Ascending aorta (tissue), 2 donors: ENCODE data around the gene RUNX3. TPM values are rescaled to one million over a fixed set of nuclear protein-coding genes. Genes with fewer than 3 reads are reported as not detected.
"Not testable (repeated sequence)": the region's sequence is repeated elsewhere in the genome, so short reads cannot be mapped to it uniquely, and the experiment has no call there.

Experiments
- DNase-seq, 2 donors: peaks; one replicate each; pipeline ENCODE4 v3.0.0-alpha.2; 2019; ENCODE audit warnings: low spot score in 2 of 2
- H3K27ac ChIP-seq, 2 donors: fragments of 200-600 bp; sonication (generic); one replicate each; pipeline ENCODE4 v1.5.1; 2016 to 2017; ENCODE audit warnings: mild to moderate bottlenecking in 1 of 2
- H3K27me3 ChIP-seq: fragments of 200-600 bp; sonication (generic); one replicate; pipeline ENCODE4 v1.5.1; 2017
- H3K36me3 ChIP-seq, 2 donors: fragments of 200-600 bp; sonication (generic); one replicate each; pipeline ENCODE4 v1.5.1; 2016
- H3K4me1 ChIP-seq, 2 donors: fragments of 200-600 bp; sonication (generic); one replicate each; pipeline ENCODE4 v1.5.1; 2016 to 2017; ENCODE audit warnings: mild to moderate bottlenecking in 1 of 2
- H3K4me3 ChIP-seq, 2 donors: fragments of 200-600 bp; sonication (generic); one replicate each; pipeline ENCODE4 v1.5.1; 2016 to 2017; ENCODE audit warnings: mild to moderate bottlenecking in 1 of 2
- H3K9me3 ChIP-seq, 2 donors: fragments of 200-600 bp; sonication (generic); one replicate each; pipeline ENCODE4 v1.5.1; 2016
- intact Hi-C: fragments of 100-400 bp; cut with DNase I; formaldehyde crosslinking; loops from one replicate; pipeline ENCODE4 v1.15.1; 2023
- total RNA-seq: library from RNA; depleted of rRNA; stranded (reverse); fragments of >200 nt; gene quantifications from one replicate; pipeline ENCODE4 v1.1.0, GENCODE V29; 2016
- TF ChIP-seq, protein P1 (sequence below), 3 experiments: fragments of 200-600 bp in 2 of 3; fragments of 450-650 bp in 1 of 3; sonication (generic) in 2 of 3; IDR thresholded peaks; one replicate each; pipeline ENCODE4 v1.5.1; 2016 to 2019; ENCODE audit warnings: antibody characterized with exemption in 3 of 3, mild to moderate bottlenecking in 1 of 3, moderate library complexity in 1 of 3

The RUNX3 gene
- total RNA-seq, 1 donor from 2014 or later = 0.21 TPM

DNA sequence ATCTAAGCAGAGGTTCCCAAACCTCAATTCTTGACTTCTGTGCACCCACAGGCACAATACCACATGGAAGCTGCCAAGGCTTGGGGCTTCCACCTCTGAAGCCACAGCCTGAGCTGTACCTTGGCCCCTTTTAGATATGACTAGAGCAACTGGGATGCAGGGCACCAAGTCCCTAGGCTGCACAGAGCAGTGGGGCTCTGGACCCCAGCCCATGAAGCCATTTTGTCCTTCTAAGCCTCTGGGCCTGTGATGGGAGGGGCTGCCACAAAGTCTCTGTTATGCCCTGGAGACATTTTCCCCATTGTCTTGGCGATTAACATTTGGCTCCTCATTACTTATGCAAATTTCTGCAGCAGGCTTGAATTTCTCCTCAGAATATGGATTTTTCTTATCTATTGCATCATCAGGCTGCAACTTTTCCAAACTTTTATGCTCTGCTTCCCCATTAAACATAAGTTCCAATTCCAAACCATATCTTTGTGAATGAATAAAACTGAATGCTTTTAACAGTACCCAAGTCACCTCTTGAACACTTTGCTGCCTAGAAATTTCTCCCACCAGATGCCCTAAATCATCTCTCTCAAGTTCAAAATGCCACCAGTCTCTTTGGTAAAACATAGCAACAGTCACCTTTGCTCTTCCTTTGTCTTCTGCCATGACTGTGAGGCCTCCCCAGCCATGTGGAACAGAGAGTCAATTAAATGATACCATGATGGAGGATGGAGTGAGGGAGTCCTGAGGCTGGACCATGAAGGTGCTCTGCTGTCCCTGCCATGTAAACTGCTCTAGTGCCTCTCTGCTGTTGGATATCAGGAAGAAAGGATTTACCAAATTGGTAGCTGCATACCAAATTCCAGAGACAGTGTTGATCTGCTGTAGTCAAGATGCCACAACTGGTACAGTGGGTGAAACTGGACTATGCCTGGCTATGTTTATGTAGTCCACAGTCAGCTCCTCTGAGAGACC lies 37.6 kb downstream of the RUNX3 start:
- Histone ChIP-seq H3K4me1 (no peaks in the 10 kb centered on the region), H3K9me3 (no peaks in the 10 kb centered on the region), H3K36me3 (no peaks in the 10 kb centered on the region), H3K27me3 (no peaks in the 10 kb centered on the region), H3K27ac (no peak overlapping the region), H3K4me3 (no peak overlapping the region)
- TF ChIP-seq, protein P1, sequence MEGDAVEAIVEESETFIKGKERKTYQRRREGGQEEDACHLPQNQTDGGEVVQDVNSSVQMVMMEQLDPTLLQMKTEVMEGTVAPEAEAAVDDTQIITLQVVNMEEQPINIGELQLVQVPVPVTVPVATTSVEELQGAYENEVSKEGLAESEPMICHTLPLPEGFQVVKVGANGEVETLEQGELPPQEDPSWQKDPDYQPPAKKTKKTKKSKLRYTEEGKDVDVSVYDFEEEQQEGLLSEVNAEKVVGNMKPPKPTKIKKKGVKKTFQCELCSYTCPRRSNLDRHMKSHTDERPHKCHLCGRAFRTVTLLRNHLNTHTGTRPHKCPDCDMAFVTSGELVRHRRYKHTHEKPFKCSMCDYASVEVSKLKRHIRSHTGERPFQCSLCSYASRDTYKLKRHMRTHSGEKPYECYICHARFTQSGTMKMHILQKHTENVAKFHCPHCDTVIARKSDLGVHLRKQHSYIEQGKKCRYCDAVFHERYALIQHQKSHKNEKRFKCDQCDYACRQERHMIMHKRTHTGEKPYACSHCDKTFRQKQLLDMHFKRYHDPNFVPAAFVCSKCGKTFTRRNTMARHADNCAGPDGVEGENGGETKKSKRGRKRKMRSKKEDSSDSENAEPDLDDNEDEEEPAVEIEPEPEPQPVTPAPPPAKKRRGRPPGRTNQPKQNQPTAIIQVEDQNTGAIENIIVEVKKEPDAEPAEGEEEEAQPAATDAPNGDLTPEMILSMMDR (IDR thresholded peaks at IDR 0.05) = no peak
- peak in 1 of 2 donors; percentile 28 for DNase-seq
- intact Hi-C loops = no loop called here

DNA sequence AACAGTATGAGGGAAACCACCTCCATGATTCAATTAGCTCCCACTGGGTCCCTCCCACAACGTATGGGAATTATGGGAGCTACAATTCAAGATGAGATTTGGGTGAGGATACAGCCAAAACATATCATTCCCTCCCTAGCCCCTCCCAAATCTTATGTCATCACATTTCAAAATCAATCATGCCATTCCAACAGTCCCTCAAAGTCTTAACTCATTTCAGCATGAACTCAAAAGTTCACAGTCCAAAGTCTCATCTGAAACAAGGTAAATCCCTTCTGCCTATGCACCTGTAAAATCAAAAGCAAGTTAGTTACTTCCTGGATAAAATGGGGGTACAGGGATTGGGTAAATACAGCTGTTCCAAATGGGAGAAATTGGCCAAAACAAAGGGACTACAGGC lies 38.7 kb downstream of the RUNX3 start:
- H3K4me1 ChIP-seq, H3K36me3 ChIP-seq, intact Hi-C loops, DNase-seq, H3K27me3 ChIP-seq, H3K27ac ChIP-seq, H3K4me3 ChIP-seq, H3K9me3 ChIP-seq: not testable (repeated sequence)

DNA sequence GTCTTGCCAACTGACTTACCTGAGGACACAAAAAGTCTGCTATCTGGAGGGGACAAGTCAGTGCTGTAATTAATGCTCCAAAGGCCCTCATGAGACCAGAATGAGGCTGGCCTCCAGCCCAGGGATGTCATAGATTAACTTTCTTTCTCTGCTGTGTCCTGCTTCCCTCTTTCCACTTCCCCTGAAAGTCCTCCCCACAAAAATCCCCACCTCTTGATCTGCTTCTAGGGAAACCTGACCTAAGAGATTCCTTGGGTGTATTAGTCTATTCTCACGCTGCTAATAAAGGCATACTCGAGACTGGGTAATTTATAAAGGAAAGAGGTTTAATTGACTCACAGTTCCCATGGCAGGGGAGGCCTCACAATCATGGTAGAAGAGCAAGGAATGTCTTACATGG lies 39.2 kb downstream of the RUNX3 start:
- TF ChIP-seq, protein P1 (IDR thresholded peaks at IDR 0.05) = no peak
- intact Hi-C loops = no loop called here

DNA sequence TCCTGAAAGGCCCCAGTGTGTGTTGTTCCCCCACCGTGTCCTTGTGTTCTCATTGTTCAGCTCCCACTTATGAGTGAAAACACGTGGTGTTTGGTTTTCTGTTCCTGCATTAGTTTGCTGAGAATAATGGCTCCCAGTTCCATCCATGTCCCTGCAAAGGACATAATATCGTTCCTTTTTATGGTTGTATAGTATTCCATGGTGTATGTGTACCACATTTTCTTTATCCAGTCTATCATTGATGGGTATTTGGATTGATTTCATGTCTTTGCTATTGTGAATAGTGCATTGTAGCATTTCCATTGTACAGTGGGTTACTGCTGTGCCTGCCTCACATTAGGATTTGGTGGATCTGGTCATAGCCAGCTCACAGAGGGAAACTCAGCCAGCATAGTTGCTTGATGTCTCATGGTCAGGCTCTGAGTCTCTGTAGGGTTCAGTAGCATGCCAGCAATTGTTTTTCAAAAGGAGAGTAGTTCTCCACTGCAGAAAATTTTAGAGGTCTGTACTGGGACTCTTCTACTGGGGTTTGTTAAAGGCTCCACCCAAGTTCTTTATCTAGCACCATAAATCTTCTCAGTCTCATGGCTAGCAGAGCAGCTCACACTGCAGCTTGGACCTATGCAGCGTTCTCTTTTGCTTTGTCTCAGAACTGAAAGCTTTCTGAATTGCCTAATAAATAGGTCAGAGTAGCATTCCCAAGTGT lies 41.0 kb downstream of the RUNX3 start:
- Histone ChIP-seq H3K27me3 (no peaks in the 10 kb centered on the region), H3K4me1 (no peaks in the 10 kb centered on the region), H3K36me3 (no peaks in the 10 kb centered on the region), H3K27ac (no peak overlapping the region), H3K4me3 (no peak overlapping the region), H3K9me3 (no peaks in the 10 kb centered on the region)
- peak in 1 of 2 donors; percentile 28 for DNase-seq
- intact Hi-C loops = no loop called here
- TF ChIP-seq, protein P1 (IDR thresholded peaks at IDR 0.05) = no peak

More for the DNA sequence above, 39.2 kb downstream of the RUNX3 start:
- H3K4me1 ChIP-seq = no peaks in the 10 kb centered on the region
- H3K9me3 ChIP-seq = no peaks in the 10 kb centered on the region
- no peak for DNase-seq
- H3K27ac ChIP-seq = no peak overlapping the region
- H3K4me3 ChIP-seq = no peak overlapping the region
- no peaks in the 10 kb centered on the region for H3K27me3 ChIP-seq
- no peaks in the 10 kb centered on the region for H3K36me3 ChIP-seq

DNA sequence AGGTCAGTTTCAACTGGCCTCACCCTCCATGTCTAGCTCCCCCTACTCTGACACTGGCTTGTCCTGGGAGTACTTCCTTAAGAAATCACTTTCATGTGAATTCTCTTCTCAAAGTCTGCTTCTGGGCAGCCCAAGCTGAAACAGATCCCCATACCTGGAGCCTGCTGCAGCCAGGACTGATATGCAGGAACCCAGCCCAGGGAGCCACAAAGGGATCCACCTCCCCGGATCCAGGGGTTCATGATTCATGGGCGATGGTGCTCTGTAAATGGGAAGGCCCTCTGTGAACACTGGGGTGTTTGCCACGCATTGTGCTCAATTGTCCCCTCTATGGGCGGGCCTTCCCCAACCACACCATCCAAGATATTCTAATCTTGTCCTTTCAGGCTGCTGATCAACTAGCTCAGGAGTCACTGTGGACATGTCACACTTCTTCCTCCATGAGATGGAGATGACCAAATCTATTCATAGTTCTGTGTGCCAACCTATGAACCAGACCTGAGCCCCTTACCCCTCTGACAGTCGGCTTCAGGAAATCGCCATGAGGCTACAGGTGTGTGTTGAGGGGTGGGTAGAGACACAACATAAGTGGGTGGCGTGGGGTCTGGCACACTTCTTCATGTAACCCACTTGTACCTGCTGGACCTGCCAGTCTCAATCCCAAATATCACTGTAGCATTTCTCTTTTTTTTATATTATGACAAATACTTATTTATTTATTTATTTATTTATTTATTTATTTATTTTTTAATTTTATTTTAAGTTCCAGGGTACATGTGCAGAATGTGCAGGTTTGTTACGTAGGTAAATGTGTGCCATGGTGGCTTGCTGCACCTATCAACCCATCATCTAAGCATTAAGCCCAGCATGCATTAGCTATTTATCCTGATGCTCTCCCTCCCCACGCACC lies 41.8 kb downstream of the RUNX3 start:
- peak in 1 of 2 donors; percentile 33 for DNase-seq
- Histone ChIP-seq H3K4me3 (no peak overlapping the region), H3K36me3 (no peaks in the 10 kb centered on the region), H3K27ac (no peak overlapping the region), H3K9me3 (peaks cover 0 to 7% of the 10 kb centered on the region in 2 donors), H3K4me1 (no peaks in the 10 kb centered on the region), H3K27me3 (no peaks in the 10 kb centered on the region)
- intact Hi-C loops = no loop called here
- TF ChIP-seq, protein P1 (IDR thresholded peaks at IDR 0.05) = no peak
